RWPE1 (cell line): ENCODE data around the gene AGL.
"Not testable (repeated sequence)": the region's sequence is repeated elsewhere in the genome, so short reads cannot be mapped to it uniquely, and the experiment has no call there.

ENCODE experiments used
- CTCF ChIA-PET: fragments of 350-600 bp; sonication (Branson Sonifier 250); formaldehyde crosslinking; extraction: SDS; loops from one replicate; lab custom pipeline; 2021; lab: Yijun Ruan, JAX
- POLR2A ChIA-PET: fragments of 400-600 bp; formaldehyde crosslinking; extraction: SDS; loops from one replicate; lab custom pipeline; 2020; ENCODE audit warnings: antibody characterized with exemption; ENCODE audit not compliant: low non-redundant PET; lab: Yijun Ruan, JAX
- DNase-seq: peaks from one replicate; pipeline ENCODE4 v3.0.0; 2012; ENCODE audit warnings: low spot score
- H3K27ac ChIP-seq: fragments of 450-650 bp; 2 replicates; pipeline ENCODE4 v1.5.1; 2017
- TF ChIP-seq, protein P1 (sequence below): fragments of 450-650 bp; conservative IDR thresholded peaks from 2 replicates; pipeline ENCODE4 v1.5.1; 2017; ENCODE audit warnings: low read depth, mild to moderate bottlenecking

Gene AGL

DNA sequence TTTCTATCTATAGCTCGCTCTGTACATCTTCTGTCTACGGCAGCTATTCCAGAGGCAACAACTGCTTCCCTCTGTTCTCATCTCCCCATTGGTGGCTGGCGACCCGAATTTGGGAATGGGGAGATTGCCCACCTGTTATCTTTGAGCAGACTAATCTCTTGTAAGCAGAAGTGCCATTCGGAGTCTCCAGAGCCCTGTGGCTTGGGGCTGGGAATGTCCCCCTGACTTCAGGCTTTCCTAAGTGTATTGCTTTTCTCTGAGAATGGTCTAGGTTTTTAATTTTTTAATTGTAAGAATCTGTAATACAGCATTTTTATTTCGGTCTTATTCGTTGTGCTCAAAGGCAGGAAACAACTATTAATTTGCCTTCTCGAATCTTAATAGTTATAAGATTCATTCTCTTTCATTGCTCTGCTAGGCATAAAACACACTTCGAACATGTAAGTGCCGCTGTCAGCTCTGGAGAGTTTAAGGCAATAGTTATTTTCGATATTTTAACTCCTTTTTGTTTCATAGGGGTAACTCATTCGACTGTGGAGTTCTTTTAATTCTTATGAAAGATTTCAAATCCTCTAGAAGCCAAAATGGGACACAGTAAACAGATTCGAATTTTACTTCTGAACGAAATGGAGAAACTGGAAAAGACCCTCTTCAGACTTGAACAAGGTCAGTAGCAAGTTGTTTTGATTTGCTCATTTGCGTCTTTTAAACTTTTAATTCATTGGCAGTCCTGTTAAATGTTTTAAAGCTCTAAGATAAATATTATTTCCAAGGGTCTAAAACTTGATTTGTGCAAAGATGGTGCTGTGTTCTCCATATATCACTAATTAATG, 514 bp downstream of the AGL start:
- TF ChIP-seq, protein P1, sequence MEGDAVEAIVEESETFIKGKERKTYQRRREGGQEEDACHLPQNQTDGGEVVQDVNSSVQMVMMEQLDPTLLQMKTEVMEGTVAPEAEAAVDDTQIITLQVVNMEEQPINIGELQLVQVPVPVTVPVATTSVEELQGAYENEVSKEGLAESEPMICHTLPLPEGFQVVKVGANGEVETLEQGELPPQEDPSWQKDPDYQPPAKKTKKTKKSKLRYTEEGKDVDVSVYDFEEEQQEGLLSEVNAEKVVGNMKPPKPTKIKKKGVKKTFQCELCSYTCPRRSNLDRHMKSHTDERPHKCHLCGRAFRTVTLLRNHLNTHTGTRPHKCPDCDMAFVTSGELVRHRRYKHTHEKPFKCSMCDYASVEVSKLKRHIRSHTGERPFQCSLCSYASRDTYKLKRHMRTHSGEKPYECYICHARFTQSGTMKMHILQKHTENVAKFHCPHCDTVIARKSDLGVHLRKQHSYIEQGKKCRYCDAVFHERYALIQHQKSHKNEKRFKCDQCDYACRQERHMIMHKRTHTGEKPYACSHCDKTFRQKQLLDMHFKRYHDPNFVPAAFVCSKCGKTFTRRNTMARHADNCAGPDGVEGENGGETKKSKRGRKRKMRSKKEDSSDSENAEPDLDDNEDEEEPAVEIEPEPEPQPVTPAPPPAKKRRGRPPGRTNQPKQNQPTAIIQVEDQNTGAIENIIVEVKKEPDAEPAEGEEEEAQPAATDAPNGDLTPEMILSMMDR, result no peak
- H3K27ac ChIP-seq, result peak overlapping the region; percentile 85
- DNase-seq, result no peak
- ChIA-PET CTCF (interaction anchor here (0.7 kb wide), 1 partner anchor 229 kb away, joined by 3 read pairs; no protein-coding TSS in a partner anchor), POLR2A (interaction anchor here (0.8 to 1.0 kb wide), 2 partner anchors 30 to 1044 kb away, joined by 3 read pairs; partner anchors contain the start of gene EXTL2)

- H3K27ac ChIP-seq, result no peak overlapping the region
- DNase-seq, result no peak
- TF ChIP-seq, protein P1, result no peak
- ChIA-PET CTCF (no interaction called here), POLR2A (interaction anchor here (0.6 kb wide), 1 partner anchor 10 kb away, joined by 3 read pairs; no protein-coding TSS in a partner anchor)
These were observed 1.8 kb downstream of the AGL start for GRCh38 chr1:99851850-99852454.

- POLR2A ChIA-PET, result interaction anchor here (0.6 kb wide), 1 partner anchor 9 kb away, joined by 3 read pairs; no protein-coding TSS in a partner anchor
- CTCF ChIA-PET, result no interaction called here
- no peak for DNase-seq
- H3K27ac ChIP-seq, result no peak overlapping the region
- TF ChIP-seq, protein P1, result no peak
These were observed 2.5 kb downstream of the AGL start for GRCh38 chr1:99852648-99853047.

DNA sequence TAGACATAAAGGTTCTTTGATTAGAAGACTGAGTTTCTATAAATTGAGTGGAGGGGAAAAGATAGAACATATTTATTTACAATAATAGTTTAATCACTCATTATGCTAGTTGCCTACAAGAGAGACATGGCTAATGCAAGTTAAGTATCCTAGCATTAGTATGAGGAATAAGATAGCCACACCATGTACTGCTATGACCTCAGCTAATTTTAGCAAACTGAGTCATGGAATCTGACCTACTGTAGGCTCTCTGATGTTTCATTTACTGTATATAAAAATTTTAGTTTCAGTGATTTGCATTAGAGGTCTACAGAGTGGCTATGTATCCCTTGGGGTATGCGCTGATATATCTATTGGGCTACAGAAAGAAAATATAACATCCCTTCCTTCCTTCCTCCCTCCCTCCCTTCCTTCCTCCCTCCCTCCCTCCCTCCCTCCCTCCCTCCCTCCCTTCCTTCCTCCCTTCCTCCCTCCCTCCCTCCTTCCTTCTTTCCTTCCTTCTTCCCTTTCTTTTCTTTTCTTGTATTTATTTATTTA, 5.8 kb downstream of the AGL start:
- POLR2A ChIA-PET, result no interaction called here
- H3K27ac ChIP-seq, result no peak overlapping the region
- DNase-seq, result no peak
- CTCF ChIA-PET, result no interaction called here
- TF ChIP-seq, protein P1, result no peak

- POLR2A ChIA-PET, DNase-seq, H3K27ac ChIP-seq, CTCF ChIA-PET: not testable (repeated sequence)
These were observed 6.9 kb downstream of the AGL start for GRCh38 chr1:99857041-99857440.

GRCh38 chr1:99858286-99858685, 8.1 kb downstream of the AGL start:
- no peak for DNase-seq
- ChIA-PET CTCF (interaction anchor here (0.6 kb wide), 1 partner anchor 212 kb away, joined by 3 read pairs; no protein-coding TSS in a partner anchor), POLR2A (interaction anchor here (0.5 kb wide), 1 partner anchor 90 kb away, joined by 7 read pairs; no protein-coding TSS in a partner anchor)
- no peak overlapping the region for H3K27ac ChIP-seq
- TF ChIP-seq, protein P1, result no peak
